Thoracic aorta endothelial cell (primary cell): ENCODE measurements around the gene WDR88. TPM values are rescaled to one million over a fixed set of nuclear protein-coding genes. Genes with fewer than 3 reads are reported as not detected.

ENCODE experiments used
- total RNA-seq: library from RNA; depleted of rRNA; stranded (reverse); fragments of >200 nt; gene quantifications from 2 replicates; pipeline ENCODE4 v1.2.3, GENCODE V29; 2012

The WDR88 gene, protein sequence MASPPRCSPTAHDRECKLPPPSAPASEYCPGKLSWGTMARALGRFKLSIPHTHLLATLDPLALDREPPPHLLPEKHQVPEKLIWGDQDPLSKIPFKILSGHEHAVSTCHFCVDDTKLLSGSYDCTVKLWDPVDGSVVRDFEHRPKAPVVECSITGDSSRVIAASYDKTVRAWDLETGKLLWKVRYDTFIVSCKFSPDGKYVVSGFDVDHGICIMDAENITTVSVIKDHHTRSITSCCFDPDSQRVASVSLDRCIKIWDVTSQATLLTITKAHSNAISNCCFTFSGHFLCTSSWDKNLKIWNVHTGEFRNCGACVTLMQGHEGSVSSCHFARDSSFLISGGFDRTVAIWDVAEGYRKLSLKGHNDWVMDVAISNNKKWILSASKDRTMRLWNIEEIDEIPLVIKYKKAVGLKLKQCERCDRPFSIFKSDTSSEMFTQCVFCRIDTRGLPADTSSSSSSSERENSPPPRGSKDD
- not detected in 2 replicates for total RNA-seq

DNA sequence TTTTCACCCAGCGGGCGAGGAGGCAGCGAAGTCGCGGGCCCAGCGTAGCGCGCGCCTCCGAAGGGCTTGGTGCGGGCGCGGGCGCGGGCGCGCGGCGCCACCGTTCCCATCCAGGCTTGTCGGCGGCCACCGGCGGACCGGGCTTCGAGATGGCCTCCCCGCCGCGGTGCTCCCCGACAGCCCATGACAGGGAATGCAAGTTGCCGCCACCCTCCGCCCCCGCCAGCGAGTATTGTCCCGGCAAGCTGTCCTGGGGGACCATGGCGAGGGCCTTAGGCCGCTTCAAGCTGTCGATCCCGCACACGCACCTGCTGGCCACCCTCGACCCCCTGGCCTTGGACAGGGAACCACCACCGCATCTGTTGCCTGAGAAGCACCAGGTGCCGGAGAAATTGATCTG lies at the start of gene WDR88:
Gene WDR88, plus strand, starts transcription at position 94 of the 400 bp plus-strand sequence. Its CDS starts 56 bp downstream, at position 150.

DNA sequence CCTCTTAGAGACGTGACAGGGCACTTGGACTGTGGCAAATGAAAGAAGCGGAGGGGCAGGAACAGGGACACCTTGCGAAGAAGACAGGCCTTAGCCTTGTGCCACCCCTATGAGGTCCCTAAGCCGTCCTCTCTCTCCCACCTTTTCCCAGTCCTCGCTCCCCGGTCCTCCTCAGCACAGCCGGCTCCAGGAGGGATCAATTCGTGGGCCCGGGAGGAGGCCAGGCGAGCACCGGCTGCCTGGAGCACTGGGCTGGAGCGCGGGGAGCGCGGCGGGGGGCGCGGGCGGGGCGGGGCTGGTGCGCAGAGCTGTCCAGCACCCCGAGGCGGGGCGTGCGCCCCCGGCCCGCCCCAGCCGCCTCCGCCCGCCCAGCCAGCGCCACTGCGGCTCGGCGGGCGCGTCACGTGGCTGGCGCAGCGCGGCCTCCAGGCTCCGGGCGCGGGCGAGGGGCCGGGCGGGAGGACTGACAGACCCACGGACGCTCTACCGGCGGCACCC lies 62.0 kb downstream of the WDR88 start, which contains the start of gene LRP3:
Gene LRP3, plus strand, starts transcription at position 466 of the 498 bp plus-strand sequence. CDS start 456 bp downstream, outside the sequence.

Other genes starting within 250 kb of the WDR88 start
- 19.9 and 28.2 TPM in 2 replicates for gene CEP89, start 160.2 kb upstream of the WDR88 start, total RNA-seq
- 3.6 and 4.8 TPM in 2 replicates for gene FAAP24, start 159.9 kb upstream of the WDR88 start, total RNA-seq
- gene RHPN2, start 67.2 kb upstream of the WDR88 start, total RNA-seq = 3.1 and 4.7 TPM in 2 replicates
- 6.9 and 8.0 TPM in 2 replicates for gene GPATCH1, start 50.9 kb upstream of the WDR88 start, total RNA-seq
- 10.5 and 20.5 TPM in 2 replicates for gene LRP3, start 62.2 kb downstream of the WDR88 start, total RNA-seq
- not detected in 2 replicates for gene SLC7A10, start 93.7 kb downstream of the WDR88 start, total RNA-seq
- gene CEBPA, start 170.4 kb downstream of the WDR88 start, total RNA-seq = 0.13 and 0.14 TPM in 2 replicates
- gene CEBPG, start 241.6 kb downstream of the WDR88 start, total RNA-seq = 29.7 and 30.2 TPM in 2 replicates